Ramos (cell line): Measurements from ENCODE around the gene ITLN1.

Experiments
- in situ Hi-C: fragments of 300-500 bp; cut with MboI; formaldehyde crosslinking; loops from one replicate; pipeline ENCODE4 v1.14.3; 2022; ENCODE audit warnings: low sequenced_read_pairs; ENCODE audit not compliant: unreplicated experiment

The ITLN1 gene

GRCh38 chr1:160829766-160830165 is 55.2 kb downstream of the ITLN1 start:
- in situ Hi-C loops, result no loop called here

- in situ Hi-C loops, result no loop called here
Measured at GRCh38 chr1:160827418-160827817, 57.6 kb downstream of the ITLN1 start.

GRCh38 chr1:160826546-160826945 is 58.4 kb downstream of the ITLN1 start:
- in situ Hi-C loops, result no loop called here
